IMR-90 (cell line): Measurements from ENCODE around the gene DIPK1B. TPM values are rescaled to one million over a fixed set of nuclear protein-coding genes. Genes with fewer than 3 reads are reported as not detected.

Experiments used
- ATAC-seq: fragments of 200-7000 bp; cut with Tn5 transposase; 2 replicates; pipeline ENCODE4 v1.9.1; 2020; ENCODE audit warnings: low read depth, mild to moderate bottlenecking, moderate library complexity
- BruUV-seq: library from RNA; stranded (reverse); fragments of 400-500 nt; replicated peaks from 2 replicates; lab custom pipeline; 2021; lab: Mats Ljungman, UMichigan
- CTCF ChIA-PET: fragments of 300-600 bp; formaldehyde crosslinking; extraction: SDS; loops from one replicate; lab custom pipeline; 2021; ENCODE audit warnings: antibody characterized with exemption; lab: Yijun Ruan, JAX
- POLR2A ChIA-PET: fragments of 300-600 bp; sonication (Branson Sonifier 250); formaldehyde crosslinking; loops from one replicate; lab custom pipeline; 2022; ENCODE audit warnings: antibody characterized with exemption; ENCODE audit not compliant: unreplicated experiment; lab: Charles Lee
- DNase-seq: peaks from one replicate; pipeline ENCODE4 v3.0.0; 2013
- H2AFZ ChIP-seq: replicated peaks from 2 replicates; pipeline ENCODE3; 2013; ENCODE audit warnings: low read length, mild to moderate bottlenecking; ENCODE audit not compliant: poor library complexity
- H2AK5ac ChIP-seq: 2 replicates; pipeline ENCODE4 v1.6.1; 2013; ENCODE audit warnings: low read depth, low read length, inconsistent platforms
- H2AK9ac ChIP-seq: replicated peaks from 2 replicates; pipeline ENCODE3; 2013; ENCODE audit warnings: mild to moderate bottlenecking, low read depth, low read length, moderate library complexity; ENCODE audit not compliant: poor library complexity
- H2BK120ac ChIP-seq: 2 replicates; pipeline ENCODE4 v1.6.1; 2013; ENCODE audit warnings: low read depth, low read length, inconsistent platforms
- H2BK15ac ChIP-seq: 3 replicates; pipeline ENCODE4 v1.6.1; 2013; ENCODE audit warnings: low read depth, low read length, inconsistent platforms
- H2BK20ac ChIP-seq: 2 replicates; pipeline ENCODE4 v1.6.1; 2013; ENCODE audit warnings: low read depth, mild to moderate bottlenecking, inconsistent platforms, low read length, moderate library complexity
- H2BK5ac ChIP-seq: 2 replicates; pipeline ENCODE4 v1.6.1; 2013; ENCODE audit warnings: mild to moderate bottlenecking, low read depth, low read length, inconsistent platforms; ENCODE audit not compliant: poor library complexity, severe bottlenecking
- H3K14ac ChIP-seq: replicated peaks from 2 replicates; pipeline ENCODE4 v1.6.1; 2013; ENCODE audit warnings: low read depth, low read length, inconsistent platforms
- H3K18ac ChIP-seq: 2 replicates; pipeline ENCODE4 v1.6.1; 2013; ENCODE audit warnings: low read depth, low read length, control low read depth
- H3K23ac ChIP-seq: 2 replicates; pipeline ENCODE4 v1.6.1; 2013; ENCODE audit warnings: low read depth, low read length, inconsistent platforms
- H3K27ac ChIP-seq: 2 replicates; pipeline ENCODE4 v1.5.1; 2013; ENCODE audit warnings: mild to moderate bottlenecking, control low read depth, low read length; ENCODE audit not compliant: insufficient read depth
- H3K27me3 ChIP-seq: 2 replicates; pipeline ENCODE4 v1.6.1; 2013; ENCODE audit warnings: low read length; ENCODE audit not compliant: control insufficient read depth, insufficient read depth
- H3K36me3 ChIP-seq: 2 replicates; pipeline ENCODE4 v1.6.1; 2013; ENCODE audit warnings: low read length, mixed read lengths; ENCODE audit not compliant: control insufficient read depth, insufficient read depth
- H3K4ac ChIP-seq: 2 replicates; pipeline ENCODE4 v1.6.1; 2013; ENCODE audit warnings: low read depth, low read length, inconsistent platforms
- H3K4me1 ChIP-seq: 2 replicates; pipeline ENCODE4 v1.6.1; 2013; ENCODE audit warnings: low read length, mixed read lengths; ENCODE audit not compliant: control insufficient read depth, insufficient read depth
- H3K4me2 ChIP-seq: 2 replicates; pipeline ENCODE4 v1.6.1; 2013; ENCODE audit warnings: low read depth, mild to moderate bottlenecking, control low read depth, low read length, moderate library complexity
- H3K4me3 ChIP-seq: 2 replicates; pipeline ENCODE4 v1.5.1; 2013; ENCODE audit warnings: low read depth, mild to moderate bottlenecking, control low read depth, low read length, moderate library complexity; ENCODE audit not compliant: insufficient read depth
- H3K56ac ChIP-seq: 2 replicates; pipeline ENCODE4 v1.6.1; 2013; ENCODE audit warnings: low read length, inconsistent platforms; ENCODE audit not compliant: insufficient read depth; ENCODE audit errors: extremely low read depth
- H3K79me1 ChIP-seq, 2 experiments: 2 replicates each; pipeline ENCODE4 v1.6.1; 2013; ENCODE audit warnings: low read length in 2 of 2, inconsistent platforms in 1 of 2, low read depth in 1 of 2
- H3K9ac ChIP-seq: 2 replicates; pipeline ENCODE4 v1.6.1; 2013; ENCODE audit warnings: low read depth, low read length, control low read depth
- H3K9me1 ChIP-seq: 2 replicates; pipeline ENCODE4 v1.6.1; 2013; ENCODE audit warnings: low read length, inconsistent platforms; ENCODE audit not compliant: insufficient read depth
- H3K9me3 ChIP-seq: 2 replicates; pipeline ENCODE4 v1.6.1; 2013; ENCODE audit warnings: low read length; ENCODE audit not compliant: control insufficient read depth, insufficient read depth
- H4K20me1 ChIP-seq: 2 replicates; pipeline ENCODE4 v1.6.1; 2013; ENCODE audit warnings: low read length, inconsistent platforms; ENCODE audit not compliant: insufficient read depth
- H4K5ac ChIP-seq: 2 replicates; pipeline ENCODE4 v1.6.1; 2013; ENCODE audit warnings: mild to moderate bottlenecking, low read depth, low read length, control low read depth
- H4K8ac ChIP-seq, 2 experiments: 2 replicates each; pipeline ENCODE4 v1.6.1; 2013; ENCODE audit warnings: low read depth in 2 of 2, low read length in 2 of 2, control low read depth in 1 of 2, inconsistent platforms in 1 of 2
- H4K91ac ChIP-seq: 2 replicates; pipeline ENCODE4 v1.6.1; 2013; ENCODE audit warnings: low read depth, low read length, inconsistent platforms; ENCODE audit not compliant: insufficient read depth
- CEBPB ChIP-seq: IDR thresholded peaks from 2 replicates; pipeline ENCODE4 v1.6.1; 2012; ENCODE audit warnings: low read depth, low read length, improper control_type of control experiment
- CHD1 ChIP-seq: IDR thresholded peaks from 2 replicates; pipeline ENCODE4 v1.6.1; 2012; ENCODE audit warnings: low read depth, low read length, improper control_type of control experiment
- ELK1 ChIP-seq: fragments of 150-350 bp; IDR thresholded peaks from 2 replicates; pipeline ENCODE4 v1.6.1; 2016; ENCODE audit warnings: low read depth, mild to moderate bottlenecking, low read length, moderate library complexity, borderline replicate concordance
- FOS ChIP-seq: fragments of 150-350 bp; IDR thresholded peaks from 2 replicates; pipeline ENCODE4 v1.6.1; 2016; ENCODE audit warnings: low read depth, low read length
- MAFK ChIP-seq: IDR thresholded peaks from 2 replicates; pipeline ENCODE4 v1.6.1; 2012; ENCODE audit warnings: low read depth, low read length, improper control_type of control experiment
- POLR2A ChIP-seq: IDR thresholded peaks from 2 replicates; pipeline ENCODE4 v1.6.1; 2012; ENCODE audit warnings: mild to moderate bottlenecking, low read depth, low read length
- RFX5 ChIP-seq: IDR thresholded peaks from 2 replicates; pipeline ENCODE4 v1.8.0; 2012; ENCODE audit warnings: low read depth, mild to moderate bottlenecking, low read length, moderate library complexity
- SMC3 ChIP-seq: fragments of 150-350 bp; IDR thresholded peaks from 2 replicates; pipeline ENCODE4 v1.6.1; 2016; ENCODE audit warnings: low read depth, mild to moderate bottlenecking, antibody characterized with exemption, low read length, moderate library complexity
- USF2 ChIP-seq: fragments of 150-350 bp; IDR thresholded peaks from 2 replicates; pipeline ENCODE4 v1.6.1; 2017; ENCODE audit warnings: mild to moderate bottlenecking, antibody characterized with exemption, low read length, low read depth
- WGBS, 2 experiments: methylation state at CpG; one replicate each; pipeline versions ENCODE4 v1.1.5 to v1.1.7; 2013; ENCODE audit warnings: missing lambda C conversion rate in 2 of 2; ENCODE audit not compliant: insufficient read length in 1 of 2; ENCODE audit errors: extremely low coverage in 2 of 2; 5-methylcytosine and 5-hydroxymethylcytosine counted together
- dilution Hi-C: fragments of 300-500 bp; cut with HindIII; formaldehyde crosslinking; loops from one replicate; pipeline ENCODE4 v1.14.3; 2018; ENCODE audit warnings: low sequenced_read_pairs; ENCODE audit not compliant: unreplicated experiment
- in situ Hi-C: fragments of 300-500 bp; cut with MboI; formaldehyde crosslinking; loops from 3 replicates; pipeline ENCODE4 v1.14.3; 2019; ENCODE audit warnings: low sequenced_read_pairs, inconsistent platforms, mixed read lengths
- intact Hi-C: fragments of 100-400 bp; cut with micrococcal nuclease; formaldehyde crosslinking; loops from 2 replicates; pipeline ENCODE4 v1.10.0; 2022
- polyA plus RNA-seq, 3 experiments: library from polyadenylated mRNA; depleted of rRNA; stranded (reverse); fragments of >200 nt; gene quantifications; 2 replicates each; pipeline ENCODE4 v1.2.3, GENCODE V29; 2012; ENCODE audit warnings: low replicate concordance in 1 of 3
- total RNA-seq: library from RNA; depleted of rRNA; stranded (reverse); fragments of >200 nt; gene quantifications from 2 replicates; pipeline ENCODE4 v1.2.3, GENCODE V29; 2012

DIPK1B gene
- total and polyA plus RNA-seq, 2 of the 4 experiments (the other 2 are of a cell fraction), result 3.4 to 7.1 TPM

GRCh38 chr9:136670576-136671253, 41.7 kb upstream of the DIPK1B start:
- Histone ChIP-seq H2BK20ac (no peak overlapping the region), H3K23ac (no peak overlapping the region), H3K9ac (no peak overlapping the region), H2AFZ (no peak overlapping the region), H3K4me3 (no peak overlapping the region), H4K5ac (no peak overlapping the region), H3K9me1 (no peaks in the 10 kb centered on the region), H2AK5ac (no peak overlapping the region), H3K36me3 (peaks cover 11% of the 10 kb centered on the region; the same call in 1 of the 2 replicates), H2BK15ac (no peak overlapping the region), H3K9me3 (no peaks in the 10 kb centered on the region), H2BK5ac (no peak overlapping the region), H3K14ac (no peak overlapping the region), H3K4me2 (no peak overlapping the region), H3K27ac (no peak overlapping the region), H2BK120ac (no peak overlapping the region), H2AK9ac (no peak overlapping the region), H3K18ac (no peak overlapping the region), H3K4ac (no peak overlapping the region), H4K8ac (no peak overlapping the region), H3K4me1 (no peaks in the 10 kb centered on the region), H3K56ac (no peak overlapping the region), H4K91ac (no peak overlapping the region), H3K27me3 (peaks cover 10% of the 10 kb centered on the region; the same call in 1 of the 2 replicates), H4K20me1 (no peaks in the 10 kb centered on the region; the same call in none of the 2 replicates), H3K79me1 (no peaks in the 10 kb centered on the region)
- DNase-seq, result no peak
- ChIA-PET POLR2A (no interaction called here), CTCF (no interaction called here)
- dilution Hi-C loops, result no loop called here
- intact Hi-C loops, result no loop called here
- no peak for ATAC-seq
- 84% methylated on average over 10 of the region's 36 CpGs; no CpG with 5 or more reads in 1 of the 2 experiments for WGBS, 2 experiments
- no peak for TF ChIP-seq CEBPB
- no peak for TF ChIP-seq ELK1
- TF ChIP-seq MAFK, result no peak
- no peak for TF ChIP-seq USF2
- no peak for TF ChIP-seq FOS
- TF ChIP-seq SMC3, result no peak
- TF ChIP-seq POLR2A, result no peak
- no peak for TF ChIP-seq RFX5
- TF ChIP-seq CHD1, result no peak
- no TSS peak for BruUV-seq
- in situ Hi-C loops, result no loop called here
